Stimulated activated CD8-positive, alpha-beta memory T cell treated with anti-CD3 and anti-CD28 coated beads, Interleukin-12 subunit alpha, Interleukin-12 subunit beta, amount 100 ng/mL, for 4 hours (primary cell): ENCODE results near the gene ITGA3.
"Not testable (repeated sequence)": the region's sequence is repeated elsewhere in the genome, so short reads cannot be mapped to it uniquely, and the experiment has no call there.

ENCODE experiments used
- DNase-seq: peaks from one replicate; pipeline ENCODE4 v3.0.0-alpha.2; 2020; ENCODE audit warnings: low read depth

Gene ITGA3

DNA sequence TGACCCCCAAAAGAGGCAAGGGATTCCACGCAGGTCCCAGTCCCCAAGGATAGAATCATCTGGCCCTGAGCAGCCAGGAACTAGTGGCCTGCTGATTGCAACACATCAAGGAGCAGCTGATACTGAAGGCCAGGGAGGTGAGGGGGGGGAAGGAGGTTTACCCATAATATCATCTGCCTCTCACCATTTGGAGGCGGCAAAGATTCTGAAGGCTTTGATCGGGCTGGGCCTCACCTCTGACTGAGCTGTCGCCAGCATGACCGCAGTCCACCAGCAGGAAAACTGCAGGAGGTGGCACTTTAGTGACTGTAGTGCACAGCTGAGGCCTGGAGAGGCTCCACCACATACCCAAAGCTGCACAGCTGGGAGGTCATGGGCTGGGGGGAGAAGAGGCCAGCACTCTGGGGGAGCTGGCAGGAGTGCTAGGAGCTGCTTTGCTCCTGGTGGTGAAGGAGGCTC, 20.5 kb upstream of the ITGA3 start:
- DNase-seq, result no peak

DNA sequence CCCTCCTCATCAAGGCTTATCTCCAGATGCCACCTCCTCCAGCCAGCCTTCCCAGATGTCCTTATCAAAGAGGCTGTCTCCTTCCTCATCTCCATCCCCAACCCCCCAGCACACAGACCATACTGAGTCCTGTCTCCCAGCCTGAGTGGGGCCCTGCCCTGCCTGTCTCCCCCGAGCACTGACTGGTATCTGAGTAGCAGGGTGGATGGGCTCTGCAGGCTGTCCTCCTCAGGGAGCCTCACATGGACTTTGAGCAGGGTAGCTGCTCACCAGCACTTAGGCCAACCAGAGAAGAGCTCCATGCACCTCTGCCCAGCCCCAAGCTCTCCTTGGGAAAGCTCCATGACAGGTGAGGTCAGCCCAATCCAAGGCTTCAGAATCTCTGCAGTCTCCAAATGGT, 20.0 kb upstream of the ITGA3 start:
- DNase-seq, result no peak

GRCh38 chr17:50036455-50037261, 19.3 kb upstream of the ITGA3 start:
- no peak for DNase-seq

DNA sequence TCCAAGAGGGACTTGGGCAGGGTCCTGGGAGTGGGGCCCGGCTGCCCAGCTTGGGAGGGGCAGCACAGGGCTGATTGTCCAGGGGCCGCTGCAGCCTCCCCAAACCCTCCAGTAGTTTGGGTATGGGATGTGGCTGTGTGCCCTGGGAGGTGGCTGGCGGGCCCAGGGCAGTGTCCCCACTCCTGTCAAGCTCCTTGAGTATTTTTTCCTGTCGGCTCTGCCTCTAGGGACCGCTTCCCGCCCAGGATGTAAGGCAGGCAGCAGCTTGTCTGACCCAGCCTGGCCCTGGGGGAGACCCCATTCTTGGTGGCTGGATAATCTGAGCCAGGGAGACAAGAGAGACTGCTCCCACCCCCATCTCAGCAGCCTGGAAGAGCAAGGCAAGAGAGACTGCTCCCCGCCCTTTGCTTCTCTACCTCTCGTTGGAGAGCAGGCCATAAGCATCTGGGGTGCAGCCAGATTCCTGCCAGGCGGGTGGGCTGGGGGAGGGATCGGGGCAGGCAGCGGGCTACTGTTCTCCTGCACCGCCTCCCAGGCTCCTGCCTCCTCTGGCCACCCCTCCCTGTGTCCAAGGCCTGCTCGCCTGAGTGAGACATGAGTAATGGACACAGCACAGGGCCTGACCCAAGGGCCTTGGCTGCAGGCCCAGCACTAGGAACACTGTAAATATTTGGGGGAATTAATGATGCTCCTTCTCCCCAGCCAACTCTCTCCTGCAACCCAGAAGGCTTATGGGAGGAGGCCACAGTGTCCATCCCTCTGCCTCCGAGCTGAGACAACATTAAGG, 18.4 kb upstream of the ITGA3 start:
- DNase-seq, result no peak

DNA sequence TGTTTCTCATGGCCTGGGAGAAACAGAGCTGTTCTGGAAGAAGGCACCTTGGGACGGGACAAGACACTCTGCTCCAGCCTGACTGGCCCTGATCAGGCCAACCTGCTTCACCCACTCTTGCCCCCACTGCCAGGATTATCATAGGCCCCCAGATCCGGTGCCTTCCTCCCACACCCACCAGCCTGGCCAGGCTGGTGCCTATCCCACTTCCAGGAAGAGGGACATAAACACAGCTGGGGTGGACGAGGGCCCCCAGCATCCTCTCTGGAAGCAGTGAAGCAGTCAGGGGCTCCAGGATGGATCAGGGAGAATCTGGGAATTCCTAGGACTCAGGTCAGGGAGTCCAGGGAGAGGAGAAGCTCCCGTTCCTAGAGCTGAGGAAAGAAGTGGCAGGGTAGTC, 16.9 kb upstream of the ITGA3 start:
- no peak for DNase-seq

GRCh38 chr17:50040496-50040895, 15.4 kb upstream of the ITGA3 start:
- not testable (repeated sequence) for DNase-seq

DNA sequence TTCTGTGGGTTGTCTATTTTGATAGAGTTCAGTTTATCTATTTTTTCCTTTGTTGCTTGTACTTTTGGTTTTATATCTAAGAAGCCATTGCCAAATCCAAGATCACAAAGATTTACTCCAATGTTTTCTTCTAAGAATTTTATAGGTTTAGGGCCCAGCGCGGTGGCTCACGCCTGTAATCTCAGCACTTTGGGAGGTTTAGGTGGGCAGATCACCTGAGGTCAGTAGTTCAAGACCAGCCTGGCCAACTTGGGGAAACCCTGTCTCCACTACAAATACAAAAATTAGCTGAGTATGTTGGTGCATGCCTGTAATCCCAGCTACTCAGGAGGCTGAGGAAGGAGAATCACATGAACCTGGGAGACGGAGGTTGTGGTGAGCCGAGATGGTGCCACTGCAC, 13.7 kb upstream of the ITGA3 start:
- DNase-seq, result no peak

DNA sequence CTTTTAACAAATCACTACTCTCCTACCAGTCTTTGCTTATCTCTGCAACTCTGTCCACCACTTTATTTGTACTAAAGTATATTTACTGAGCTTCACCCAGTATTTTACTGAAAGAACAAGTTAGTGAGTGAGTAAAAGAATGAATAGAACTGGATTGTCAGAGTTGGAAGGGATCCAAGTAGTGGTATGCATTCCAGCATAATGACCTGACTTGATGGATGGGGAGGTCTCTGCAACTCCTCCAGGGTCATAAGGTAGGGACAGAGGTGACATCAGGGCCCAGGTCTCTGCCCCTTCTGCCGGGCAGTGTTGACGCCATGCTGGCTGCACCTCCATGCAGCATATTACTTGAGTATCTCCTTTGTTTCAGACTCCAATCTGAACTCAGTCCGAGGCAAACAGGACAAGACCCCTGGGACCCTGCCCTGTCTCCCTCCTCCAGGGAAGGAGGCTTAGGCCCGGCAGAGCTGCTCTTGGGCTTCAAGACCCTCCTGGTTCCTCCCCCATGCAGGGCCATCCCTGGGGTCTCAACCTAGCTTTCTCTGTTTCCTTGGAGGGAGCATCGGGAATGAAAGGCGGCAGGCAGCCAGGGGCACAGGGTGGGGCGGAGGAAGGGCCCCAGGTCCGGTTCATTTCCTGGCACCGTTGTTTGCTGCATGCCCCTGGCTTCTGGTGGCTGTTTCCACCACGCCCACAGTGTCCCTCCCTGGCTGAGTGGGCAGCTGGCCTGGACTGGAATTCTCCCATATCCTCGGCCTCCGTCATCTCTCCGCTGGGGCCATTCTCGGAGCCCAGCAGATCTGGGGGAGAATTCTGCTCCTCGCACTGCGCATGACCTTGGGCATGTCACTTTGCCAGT, 12.4 kb upstream of the ITGA3 start:
- DNase-seq, result no peak

DNA sequence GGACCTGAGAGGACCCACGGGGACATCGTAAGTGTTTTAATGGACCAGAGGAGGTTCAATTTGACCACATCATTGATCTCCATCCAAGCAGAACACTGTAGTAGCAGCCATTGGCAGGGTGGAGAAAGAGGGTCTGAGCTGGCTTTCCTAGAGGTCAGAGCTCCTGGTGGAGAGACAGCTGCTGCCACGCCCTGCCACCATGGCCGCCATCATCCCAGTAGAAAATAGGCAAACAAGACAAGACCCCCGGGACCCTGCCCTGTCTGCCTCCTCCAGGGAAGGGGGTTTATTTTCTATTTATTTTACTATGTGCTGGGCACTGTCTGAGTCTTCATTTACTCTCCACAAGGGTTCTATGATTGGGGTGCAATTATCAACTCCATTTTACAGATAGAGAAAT, 11.4 kb upstream of the ITGA3 start:
- no peak for DNase-seq

- no peak for DNase-seq
Observed at GRCh38 chr17:50045154-50045553, 10.8 kb upstream of the ITGA3 start.

DNA sequence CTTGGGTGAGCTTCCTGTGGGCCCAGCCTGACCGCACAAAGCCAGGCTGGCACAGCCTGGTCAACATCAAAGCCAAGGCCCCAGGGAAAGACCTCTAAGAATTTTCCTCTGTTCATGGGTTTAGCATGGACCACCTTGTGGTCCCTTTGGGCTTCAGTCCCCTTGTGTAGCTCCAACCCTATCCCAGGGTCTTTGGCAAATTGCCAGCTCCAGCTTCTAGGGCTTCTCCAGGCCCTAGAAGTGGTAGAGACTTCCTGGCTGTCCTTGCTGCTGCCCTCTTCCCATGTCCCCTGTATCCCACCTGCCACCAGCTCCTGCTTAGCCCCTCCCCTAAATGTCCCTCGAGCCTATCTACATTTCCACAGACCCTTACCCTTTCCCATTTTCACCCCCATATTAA, 9.7 kb upstream of the ITGA3 start:
- DNase-seq, result no peak

DNA sequence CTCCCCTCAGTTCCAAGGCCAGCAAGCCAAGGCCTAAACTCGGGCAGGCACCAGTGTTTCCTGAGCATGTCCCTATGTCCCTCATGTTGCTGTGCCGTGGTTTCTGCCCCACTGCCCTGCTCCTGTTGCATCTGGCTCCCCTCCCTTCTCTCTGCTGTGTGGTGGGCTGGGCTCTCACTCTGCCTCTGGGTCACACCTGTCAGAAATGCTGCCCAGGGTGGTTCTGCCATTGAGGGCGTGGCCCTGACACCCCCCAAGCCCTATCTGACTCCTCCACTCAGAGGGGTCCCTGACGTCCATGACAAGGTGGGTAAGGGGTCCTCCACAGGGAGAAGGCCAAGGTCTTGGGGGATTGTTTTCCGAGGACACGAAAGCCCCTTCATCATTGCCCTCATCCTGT, 9.2 kb upstream of the ITGA3 start:
- no peak for DNase-seq

DNA sequence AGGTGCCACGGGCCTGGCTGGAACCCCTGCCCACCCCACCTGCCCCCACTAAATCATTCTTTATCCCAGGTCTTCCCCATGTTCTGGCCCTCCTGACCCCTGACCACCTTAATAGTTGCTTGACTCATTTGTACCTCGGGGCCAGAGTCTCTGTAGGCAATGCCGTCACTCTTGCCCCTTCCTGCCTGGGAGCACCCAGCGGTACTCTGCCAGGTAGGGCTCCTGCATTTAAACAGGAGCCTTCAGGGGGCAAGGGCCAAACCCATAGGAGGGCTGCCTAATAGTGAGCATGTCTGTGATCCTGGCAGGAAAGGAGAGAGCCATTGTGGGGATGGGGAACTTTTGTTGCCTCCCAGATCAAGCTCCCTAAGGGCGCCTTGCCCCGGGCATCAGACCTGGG, 8.8 kb upstream of the ITGA3 start:
- no peak for DNase-seq

- DNase-seq, result no peak
Observed at GRCh38 chr17:50047488-50048126, 8.3 kb upstream of the ITGA3 start.

GRCh38 chr17:50048146-50048720, 7.7 kb upstream of the ITGA3 start:
- no peak for DNase-seq

DNA sequence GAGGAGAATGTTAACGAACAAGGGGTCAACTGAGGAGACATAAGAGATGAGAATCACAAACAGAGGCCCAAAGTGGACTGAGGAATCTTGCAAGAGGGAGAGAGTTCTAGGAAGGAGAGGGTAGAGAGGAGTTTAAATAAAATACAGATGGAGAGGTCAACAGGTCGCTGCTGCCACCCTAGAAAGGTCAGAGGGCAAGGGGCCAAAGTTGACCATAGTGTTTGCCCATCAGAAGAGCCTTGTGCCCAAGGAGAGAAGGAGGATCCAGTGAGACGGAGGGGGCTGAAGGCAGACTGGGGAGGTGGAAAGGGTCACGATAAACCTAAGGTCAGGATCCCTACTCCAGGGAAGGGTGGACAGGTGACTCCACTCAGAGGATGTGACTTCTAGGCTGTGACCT, 6.9 kb upstream of the ITGA3 start:
- DNase-seq, result no peak

GRCh38 chr17:50049636-50050035, 6.3 kb upstream of the ITGA3 start:
- no peak for DNase-seq

GRCh38 chr17:50050431-50051032, 5.4 kb upstream of the ITGA3 start:
- DNase-seq, result no peak

GRCh38 chr17:50051082-50051576, 4.8 kb upstream of the ITGA3 start:
- peak; percentile 47 for DNase-seq

GRCh38 chr17:50051606-50052005, 4.3 kb upstream of the ITGA3 start:
- no peak for DNase-seq

DNA sequence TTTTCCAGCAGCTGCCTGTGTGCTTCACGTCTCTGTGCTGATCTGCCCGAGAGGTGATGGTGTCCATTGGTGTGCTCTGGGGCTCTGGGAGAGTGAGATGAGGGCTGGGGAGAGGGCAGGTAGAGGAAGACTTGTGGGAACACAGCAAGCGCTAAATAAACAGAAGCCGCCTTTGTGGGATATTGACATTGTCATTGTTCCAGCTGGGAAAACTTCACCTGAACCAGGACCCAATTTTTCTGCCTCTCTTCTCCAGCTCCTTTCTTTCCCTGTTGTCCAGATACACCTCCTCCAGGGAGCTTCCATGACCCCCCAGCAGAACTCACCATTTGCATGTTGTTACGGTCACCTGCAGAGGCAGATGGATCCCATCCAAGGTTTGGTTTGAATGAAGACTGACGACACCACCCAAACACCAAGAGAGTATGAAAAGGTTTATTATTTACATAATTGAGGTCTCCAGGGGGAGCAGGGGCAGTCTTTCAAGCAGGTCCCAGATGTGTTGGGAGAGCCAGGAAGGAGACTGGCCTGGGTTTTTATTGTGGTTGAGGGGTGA, 3.6 kb upstream of the ITGA3 start:
- no peak for DNase-seq
